ENCODE measurements around the gene UVSSA.

The UVSSA gene

GRCh38 chr4:1310796-1311631 is 36.0 kb upstream of the UVSSA start:
- H3K36me3 ChIP-seq (ENCODE audit: insufficient read depth) = no peaks in the 10 kb centered on the region
- H3K27me3 ChIP-seq (ENCODE audit: insufficient read depth, low read depth) = no peaks in the 10 kb centered on the region
- H3K27ac ChIP-seq = no peak overlapping the region
- TF ChIP-seq CTCF (conservative IDR thresholded peaks at IDR 0.05; ENCODE audit: low read depth, low read length) = no peak
- no peaks in the 10 kb centered on the region for H3K79me2 ChIP-seq (ENCODE audit: insufficient read depth, low read depth)
- no peaks in the 10 kb centered on the region for H4K20me1 ChIP-seq (ENCODE audit: insufficient read depth)
- H3K4me3 ChIP-seq (IDR thresholded peaks at IDR 0.05; ENCODE audit: insufficient read depth, low read depth, low read length) = no peak overlapping the region
- H3K9ac ChIP-seq = no peak overlapping the region
- H3K4me2 ChIP-seq = no peak overlapping the region
- H2AFZ ChIP-seq (ENCODE audit: low read depth) = no peak overlapping the region
- H3K4me1 ChIP-seq (ENCODE audit: low read depth, poor library complexity, severe bottlenecking) = no peaks in the 10 kb centered on the region

- TF ChIP-seq CTCF (conservative IDR thresholded peaks at IDR 0.05; ENCODE audit: low read depth, low read length) = no peak
- H3K27ac ChIP-seq = no peak overlapping the region
- H3K79me2 ChIP-seq (ENCODE audit: insufficient read depth, low read depth) = no peaks in the 10 kb centered on the region
- H3K4me3 ChIP-seq (IDR thresholded peaks at IDR 0.05; ENCODE audit: insufficient read depth, low read depth, low read length) = no peak overlapping the region
- H3K36me3 ChIP-seq (ENCODE audit: insufficient read depth) = no peaks in the 10 kb centered on the region
- no peak overlapping the region for H3K9ac ChIP-seq
- no peak overlapping the region for H3K4me2 ChIP-seq
- H3K27me3 ChIP-seq (ENCODE audit: insufficient read depth, low read depth) = no peaks in the 10 kb centered on the region
- H3K4me1 ChIP-seq (ENCODE audit: low read depth, poor library complexity, severe bottlenecking) = no peaks in the 10 kb centered on the region
- H4K20me1 ChIP-seq (ENCODE audit: insufficient read depth) = no peaks in the 10 kb centered on the region
- H2AFZ ChIP-seq (ENCODE audit: low read depth) = no peak overlapping the region
Observed at GRCh38 chr4:1312821-1313640, 34.0 kb upstream of the UVSSA start.

GRCh38 chr4:1315306-1315705 is 31.7 kb upstream of the UVSSA start:
- no peak overlapping the region for H3K4me3 ChIP-seq (IDR thresholded peaks at IDR 0.05; ENCODE audit: insufficient read depth, low read depth, low read length)
- H3K4me1 ChIP-seq (ENCODE audit: low read depth, poor library complexity, severe bottlenecking) = no peaks in the 10 kb centered on the region
- H3K27ac ChIP-seq = no peak overlapping the region
- H3K9ac ChIP-seq = no peak overlapping the region
- H3K36me3 ChIP-seq (ENCODE audit: insufficient read depth) = no peaks in the 10 kb centered on the region
- no peak for TF ChIP-seq CTCF (conservative IDR thresholded peaks at IDR 0.05; ENCODE audit: low read depth, low read length)
- no peaks in the 10 kb centered on the region for H4K20me1 ChIP-seq (ENCODE audit: insufficient read depth)
- no peak overlapping the region for H2AFZ ChIP-seq (ENCODE audit: low read depth)
- H3K79me2 ChIP-seq (ENCODE audit: insufficient read depth, low read depth) = no peaks in the 10 kb centered on the region
- H3K27me3 ChIP-seq (ENCODE audit: insufficient read depth, low read depth) = no peaks in the 10 kb centered on the region
- H3K4me2 ChIP-seq = no peak overlapping the region

- Histone ChIP-seq H3K27ac (no peak overlapping the region), H2AFZ (ENCODE audit: low read depth) (no peak overlapping the region), H3K4me2 (no peak overlapping the region), H3K36me3 (ENCODE audit: insufficient read depth) (no peaks in the 10 kb centered on the region), H3K27me3 (ENCODE audit: insufficient read depth, low read depth) (no peaks in the 10 kb centered on the region), H3K79me2 (ENCODE audit: insufficient read depth, low read depth) (no peaks in the 10 kb centered on the region), H4K20me1 (ENCODE audit: insufficient read depth) (no peaks in the 10 kb centered on the region), H3K4me3 (IDR thresholded peaks at IDR 0.05; ENCODE audit: insufficient read depth, low read depth, low read length) (no peak overlapping the region), H3K4me1 (ENCODE audit: low read depth, poor library complexity, severe bottlenecking) (no peaks in the 10 kb centered on the region), H3K9ac (no peak overlapping the region)
- TF ChIP-seq CTCF (conservative IDR thresholded peaks at IDR 0.05; ENCODE audit: low read depth, low read length) = no peak
Observed at GRCh38 chr4:1315836-1316536, 31.0 kb upstream of the UVSSA start.

All from KMS-11 (cell line).